NCI-H2196 (cell line): ENCODE data around the gene GEMIN2.
"Not testable (repeated sequence)": the region's sequence is repeated elsewhere in the genome, so short reads cannot be mapped to it uniquely, and the experiment has no call there.

Experiments
- DNase-seq: peaks from one replicate; lab custom pipeline; 2025; ENCODE audit not compliant: unreplicated experiment; lab: John Stamatoyannopoulos, UW

The GEMIN2 gene

DNA sequence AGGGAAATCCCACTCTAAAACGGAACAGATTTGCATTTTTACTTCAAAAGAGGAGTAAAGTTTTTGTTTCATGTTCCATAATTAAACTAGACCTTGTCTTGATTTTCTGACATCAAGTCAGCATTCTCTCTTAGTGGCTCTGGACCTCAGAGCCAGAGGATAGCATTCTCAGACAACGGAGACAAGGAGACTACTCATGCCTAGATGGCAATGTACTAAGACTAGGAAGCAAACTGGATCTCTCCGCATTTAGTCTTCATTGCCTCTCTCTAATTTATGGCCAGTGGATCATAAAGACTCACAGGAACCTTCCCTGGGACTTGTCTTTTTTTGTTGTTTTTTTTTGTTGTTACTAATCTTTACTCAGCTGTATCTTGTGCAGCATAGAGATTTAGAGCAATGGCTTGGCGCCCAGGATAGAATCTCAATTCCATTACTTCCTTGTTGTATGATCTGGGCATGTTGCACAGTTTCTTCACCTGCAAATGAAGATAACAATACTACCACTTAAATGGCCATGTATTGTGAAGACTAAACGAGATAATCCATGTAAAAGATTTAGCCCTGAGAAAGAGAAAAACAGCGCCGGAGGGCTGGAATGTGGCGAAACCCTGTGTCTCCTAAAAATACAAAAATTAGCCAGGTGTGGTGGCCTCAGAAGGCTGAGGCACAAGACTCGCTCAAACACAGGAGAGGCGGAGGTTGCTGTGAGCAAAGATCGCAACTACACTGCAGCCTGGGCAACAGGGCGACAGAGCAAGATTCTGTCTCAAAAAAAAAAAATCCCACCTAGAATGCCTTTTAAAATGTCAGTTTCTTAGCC is 4.0 kb upstream of the GEMIN2 start:
- no peak for DNase-seq

GRCh38 chr14:39113685-39114072 is 444 bp upstream of the GEMIN2 start:
- no peak for DNase-seq

DNA sequence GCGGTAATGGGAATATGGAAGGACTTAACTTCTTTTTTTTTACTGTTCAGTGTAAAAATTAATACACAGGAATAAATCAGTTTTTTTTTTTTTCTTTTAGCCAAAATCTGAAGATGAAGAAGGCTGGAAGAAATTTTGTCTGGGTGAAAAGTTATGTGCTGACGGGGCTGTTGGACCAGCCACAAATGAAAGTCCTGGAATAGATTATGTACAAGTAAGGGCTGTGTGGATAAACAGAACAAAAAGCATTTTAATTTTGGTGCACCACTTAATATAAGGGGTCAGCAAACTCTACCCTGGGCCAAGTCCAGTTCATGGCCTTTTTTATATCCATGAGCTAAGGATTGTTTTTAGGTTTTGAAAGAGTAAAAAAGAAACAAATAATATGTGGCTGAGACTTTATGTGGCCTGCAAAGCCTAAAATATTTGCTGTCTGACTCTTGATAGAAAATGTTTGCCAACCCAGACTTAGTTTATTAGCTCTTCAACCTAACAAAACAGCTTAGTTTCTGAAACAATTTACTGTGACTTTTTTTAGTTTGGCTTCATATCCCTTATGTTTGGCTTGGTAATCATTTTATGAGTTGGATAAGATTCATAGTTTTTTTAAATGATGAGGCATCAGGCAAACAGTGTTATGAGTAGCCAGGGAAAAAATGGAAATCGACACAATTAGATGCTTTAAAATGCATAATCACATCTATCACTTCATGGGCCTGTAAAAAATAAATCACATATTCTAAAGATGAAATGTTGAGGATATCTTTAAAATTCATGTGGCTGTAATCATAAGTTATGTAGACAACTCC is 8.4 kb downstream of the GEMIN2 start:
- DNase-seq: no peak

GRCh38 chr14:39137835-39138234 is 23.7 kb downstream of the GEMIN2 start:
- not testable (repeated sequence) for DNase-seq

GRCh38 chr14:39138440-39138839 is 24.3 kb downstream of the GEMIN2 start:
- DNase-seq: no peak

DNA sequence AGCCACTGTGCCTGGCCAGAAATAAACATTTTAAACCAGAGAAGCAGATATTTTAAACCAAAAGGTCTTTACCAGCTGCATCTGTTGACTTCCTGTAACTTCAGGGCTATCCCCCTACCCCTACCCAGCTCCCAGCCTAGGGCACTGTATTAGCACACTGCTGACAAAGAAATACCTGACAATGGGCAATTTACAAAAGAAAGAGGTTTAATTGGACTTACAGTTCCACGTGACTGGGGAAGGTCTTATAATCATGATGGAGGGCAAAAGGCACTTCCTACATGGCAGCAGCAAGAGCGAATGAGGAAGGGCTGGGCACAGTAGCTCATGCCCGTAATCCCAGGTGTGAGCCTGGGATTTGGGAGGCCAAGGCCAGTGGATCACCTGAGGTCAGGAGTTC is 26.0 kb downstream of the GEMIN2 start:
- no peak for DNase-seq

DNA sequence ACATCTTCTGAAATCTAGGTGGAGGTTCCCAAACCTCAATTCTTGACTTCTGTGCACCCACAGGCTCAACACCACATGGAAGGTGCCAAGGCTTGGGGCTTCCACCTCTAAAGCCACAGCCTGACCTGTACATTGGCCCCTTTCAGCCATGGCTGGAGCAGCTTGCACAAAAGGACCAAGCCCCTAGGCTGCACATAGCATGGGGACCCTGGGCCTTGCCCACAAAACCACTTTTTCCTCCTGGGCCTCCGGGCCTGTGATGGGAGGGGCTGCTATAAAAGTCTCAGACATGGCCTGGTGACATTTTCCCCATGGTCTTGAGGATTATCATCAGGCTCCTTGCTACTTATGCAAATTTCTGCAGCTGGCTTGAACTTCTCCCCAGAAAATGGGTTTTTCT is 27.5 kb downstream of the GEMIN2 start:
- not testable (repeated sequence) for DNase-seq

DNA sequence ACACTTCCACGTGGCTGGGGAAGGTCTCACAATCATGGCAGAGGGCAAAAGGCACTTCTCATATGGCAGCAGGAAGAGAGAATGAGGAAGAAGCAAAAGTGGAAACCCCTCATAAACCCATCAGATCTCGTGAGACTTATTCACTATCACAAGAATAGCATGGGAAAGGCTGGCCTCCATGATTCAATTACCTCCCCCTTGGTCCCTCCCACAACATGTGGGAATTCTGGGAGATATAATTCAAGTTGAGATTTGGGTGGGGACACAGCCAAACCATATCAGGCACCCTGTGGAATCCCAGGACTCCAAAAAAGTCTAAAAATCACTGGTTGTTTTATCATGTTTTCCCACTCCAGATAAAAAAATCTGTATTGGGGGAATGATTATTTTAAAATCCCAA is 29.1 kb downstream of the GEMIN2 start:
- DNase-seq: not testable (repeated sequence)

DNA sequence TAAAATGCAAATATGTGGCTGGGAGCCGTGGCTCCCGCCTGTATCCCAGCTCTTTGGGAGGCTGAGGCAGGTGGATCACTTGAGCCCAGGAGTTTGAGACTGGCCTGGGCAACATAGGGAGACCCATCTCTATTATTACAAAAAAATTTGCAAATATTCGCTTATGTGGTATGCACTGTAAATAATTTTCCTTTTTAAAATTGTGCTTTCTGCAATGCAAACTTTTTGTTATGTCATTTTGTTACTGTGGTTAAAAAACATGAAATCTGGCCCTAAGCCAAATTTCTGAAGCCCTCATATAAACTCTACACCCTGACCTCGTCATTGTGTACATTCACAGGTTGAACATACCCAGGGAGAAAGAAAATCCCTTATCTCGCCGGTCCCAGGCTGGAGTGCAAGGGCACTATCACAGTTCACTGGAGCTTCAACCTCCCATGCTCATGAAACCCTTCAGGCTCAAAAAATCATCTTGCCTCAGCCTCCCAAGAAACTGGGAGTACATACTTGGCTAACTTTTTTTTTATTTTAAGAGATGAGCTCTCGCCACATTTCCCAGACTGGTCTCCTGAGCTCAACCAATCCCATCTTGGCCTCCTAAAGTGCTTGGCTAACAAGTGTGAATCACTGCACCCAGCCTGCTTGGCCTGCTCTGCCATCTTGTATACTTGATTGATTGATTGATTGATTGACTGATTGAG is 31.3 kb downstream of the GEMIN2 start:
- DNase-seq: no peak

DNA sequence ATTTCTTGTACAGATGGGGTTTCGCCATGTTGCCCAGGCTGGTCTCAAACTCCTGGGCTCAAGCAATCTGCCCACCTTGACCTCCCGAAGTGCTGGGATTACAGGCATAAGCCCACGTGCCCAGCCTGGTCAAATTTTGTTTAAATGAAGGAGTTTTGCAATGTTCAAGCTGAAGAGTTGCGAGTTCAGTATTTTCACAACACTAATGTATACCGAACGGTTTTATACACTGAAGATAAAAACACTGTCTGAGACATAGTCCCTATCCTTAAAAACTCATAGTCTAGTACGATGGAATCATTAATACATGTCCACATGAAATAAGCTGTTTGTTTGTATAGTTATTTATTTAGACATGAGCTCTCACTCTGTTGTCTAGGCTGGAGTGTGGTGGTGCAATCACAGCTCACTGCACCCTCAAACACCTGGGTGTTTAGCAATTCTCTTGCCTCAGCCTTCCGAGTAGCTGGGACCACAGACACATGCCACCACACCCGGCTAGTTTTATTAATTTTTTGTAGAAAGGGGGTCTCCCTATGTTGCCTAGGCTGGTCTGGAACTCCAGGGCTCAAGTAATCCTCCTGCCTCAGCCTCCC is 40.6 kb downstream of the GEMIN2 start:
- DNase-seq: no peak

GRCh38 chr14:39157491-39157890 is 43.4 kb downstream of the GEMIN2 start:
- no peak for DNase-seq

DNA sequence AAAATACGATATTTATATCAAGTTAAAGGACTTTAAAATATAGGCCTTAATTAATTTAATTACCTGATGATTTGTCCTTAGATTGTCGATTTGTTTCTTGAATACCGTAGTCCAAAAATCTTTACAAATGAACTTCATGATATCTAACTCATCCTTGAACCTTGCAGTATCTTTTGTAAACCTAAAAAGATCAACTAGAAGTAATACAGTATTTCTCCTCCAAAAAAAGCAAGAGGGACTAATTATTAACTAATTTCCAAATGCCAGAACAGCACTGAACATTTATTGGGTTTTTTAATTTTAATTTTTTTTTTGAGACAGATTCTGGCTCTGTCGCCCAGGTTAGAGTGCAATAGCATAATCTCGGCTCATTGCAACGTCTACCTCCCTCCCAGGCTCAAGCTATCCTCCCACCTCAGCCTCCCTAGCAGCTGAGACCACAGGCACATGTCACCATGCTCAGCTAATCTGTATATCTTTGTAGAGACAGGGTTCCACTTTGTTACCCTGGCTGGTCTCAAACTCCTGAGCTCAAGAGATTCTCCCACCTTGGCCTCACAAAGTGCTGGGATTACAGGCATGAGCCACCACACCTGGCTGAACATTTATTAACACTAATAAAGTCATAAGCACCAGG is 44.2 kb downstream of the GEMIN2 start:
- DNase-seq: no peak

DNA sequence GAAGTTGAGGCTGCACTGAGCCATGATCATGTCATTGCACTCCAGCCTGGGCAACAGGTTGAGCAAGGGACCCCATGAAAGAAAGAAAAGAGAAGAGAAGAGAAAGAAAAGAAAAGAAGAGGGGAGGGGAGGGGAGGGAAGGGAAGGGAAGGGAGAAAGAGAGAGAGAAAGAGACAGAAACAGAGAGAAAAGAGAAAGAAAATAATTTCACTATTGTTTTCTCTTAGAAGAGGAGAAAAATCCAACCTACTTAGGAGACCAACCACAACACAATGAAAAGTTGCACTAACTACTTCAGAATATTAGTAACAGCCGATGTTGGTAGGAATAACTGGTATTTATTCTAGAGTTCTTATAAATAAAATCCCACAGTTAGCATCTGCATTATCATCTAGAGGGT is 46.4 kb downstream of the GEMIN2 start:
- DNase-seq: no peak

DNA sequence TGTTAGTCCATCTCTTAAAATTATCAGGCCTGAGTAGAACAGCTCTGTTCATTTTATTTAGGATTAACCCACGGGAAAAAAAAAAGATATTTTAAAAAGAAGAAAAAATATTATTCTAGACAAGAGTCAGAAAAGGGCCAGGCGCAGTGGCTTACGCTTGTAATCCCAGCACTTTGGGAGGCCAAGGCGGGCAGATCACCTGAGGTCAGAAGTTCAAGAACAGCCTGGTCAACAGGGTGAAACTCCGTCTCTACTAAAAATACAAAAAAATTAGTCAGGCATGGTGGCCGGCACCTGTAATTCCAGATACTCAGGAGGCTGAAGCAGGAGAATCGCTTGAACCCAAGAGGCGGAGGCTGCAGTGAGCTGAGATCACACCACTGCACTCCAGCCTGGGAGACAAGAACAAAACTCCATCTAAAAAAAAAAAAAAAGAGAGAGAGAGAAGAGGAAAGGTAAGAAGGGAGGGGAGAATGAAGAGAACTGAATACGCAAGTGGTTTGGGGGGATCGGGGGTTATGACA is 53.7 kb downstream of the GEMIN2 start:
- not testable (repeated sequence) for DNase-seq

DNA sequence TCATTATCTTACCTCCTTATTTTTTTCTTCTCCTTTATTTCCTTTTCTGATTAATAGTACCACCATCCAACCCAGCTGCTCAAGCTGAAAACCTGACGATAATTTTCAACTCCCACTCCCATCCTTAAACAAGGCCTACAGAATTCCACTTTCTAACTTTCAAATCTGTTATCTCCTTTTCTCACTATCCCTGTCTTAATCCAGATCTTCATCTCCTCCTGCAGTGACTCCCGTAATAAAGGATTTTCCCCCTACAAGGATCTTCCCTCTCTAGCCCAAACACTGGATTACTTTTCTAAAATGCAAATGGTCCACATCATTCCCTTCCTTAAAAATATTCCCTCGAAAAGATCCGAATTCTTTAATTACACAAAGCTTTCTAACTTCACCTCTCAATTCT is 54.5 kb downstream of the GEMIN2 start:
- DNase-seq: no peak

DNA sequence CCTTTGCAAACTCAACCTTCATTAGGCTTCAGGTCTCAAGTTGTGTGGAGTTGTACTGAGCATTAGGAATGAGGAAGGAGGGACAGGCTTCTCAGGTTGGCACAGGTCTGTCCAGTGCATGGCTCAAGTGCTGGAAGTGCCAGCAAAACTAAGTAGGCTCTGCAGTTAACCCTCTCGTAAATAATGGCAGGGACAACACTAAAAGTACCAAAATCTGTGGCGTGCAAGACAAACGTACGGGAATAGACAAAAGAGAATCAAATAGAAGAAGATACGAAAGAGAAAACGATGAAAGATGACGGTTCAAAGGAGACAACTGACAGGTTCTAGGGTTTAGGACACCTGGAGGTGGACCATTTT is 55.4 kb downstream of the GEMIN2 start:
- DNase-seq: no peak

- no peak for DNase-seq
Measured at GRCh38 chr14:39173198-39173597, 59.1 kb downstream of the GEMIN2 start.

DNA sequence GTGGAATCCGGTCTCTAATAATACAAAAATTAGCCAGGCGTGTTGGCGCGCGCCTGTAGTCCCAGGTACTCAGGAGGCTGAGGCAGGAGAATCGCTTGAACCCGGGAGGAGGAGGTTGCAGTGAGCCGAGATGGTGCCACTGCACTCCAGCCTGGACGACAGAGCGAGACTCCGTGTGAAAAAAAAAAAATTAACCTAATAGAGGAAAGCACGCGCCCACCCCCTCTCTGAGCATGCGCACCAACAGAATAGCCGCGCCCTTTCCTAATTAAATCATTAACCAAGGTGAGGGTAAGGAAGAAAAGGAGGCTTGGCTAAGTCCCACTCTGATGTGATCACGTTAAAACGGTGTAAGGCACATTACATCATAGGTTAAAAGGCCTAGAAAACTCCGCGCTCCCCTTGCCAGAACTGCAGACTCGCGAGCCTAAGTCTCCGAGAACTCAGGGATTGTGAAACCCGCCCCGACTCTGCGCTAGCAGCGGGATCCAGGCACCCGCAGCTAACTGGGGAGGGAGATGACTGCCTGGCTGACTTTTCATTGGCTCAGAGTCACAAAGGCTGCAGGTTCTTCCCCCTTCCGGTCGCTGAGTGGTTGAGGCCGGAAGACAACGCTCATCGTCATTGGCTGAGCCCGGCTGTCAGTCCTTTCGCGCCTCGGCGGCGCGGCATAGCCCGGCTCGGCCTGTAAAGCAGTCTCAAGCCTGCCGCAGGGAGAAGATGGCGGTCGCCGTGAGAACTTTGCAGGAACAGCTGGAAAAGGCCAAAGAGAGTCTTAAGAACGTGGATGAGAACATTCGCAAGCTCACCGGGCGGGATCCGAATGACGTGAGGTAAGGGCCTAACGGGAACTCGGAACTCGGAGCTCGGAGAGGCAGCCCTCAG is 60.7 kb downstream of the GEMIN2 start, which contains the start of gene PNN:
Gene PNN, plus strand, starts transcription at position 695 of the 885 bp plus-strand sequence. Its CDS starts 26 bp downstream, at position 721.
- peak; percentile 99 for DNase-seq

DNA sequence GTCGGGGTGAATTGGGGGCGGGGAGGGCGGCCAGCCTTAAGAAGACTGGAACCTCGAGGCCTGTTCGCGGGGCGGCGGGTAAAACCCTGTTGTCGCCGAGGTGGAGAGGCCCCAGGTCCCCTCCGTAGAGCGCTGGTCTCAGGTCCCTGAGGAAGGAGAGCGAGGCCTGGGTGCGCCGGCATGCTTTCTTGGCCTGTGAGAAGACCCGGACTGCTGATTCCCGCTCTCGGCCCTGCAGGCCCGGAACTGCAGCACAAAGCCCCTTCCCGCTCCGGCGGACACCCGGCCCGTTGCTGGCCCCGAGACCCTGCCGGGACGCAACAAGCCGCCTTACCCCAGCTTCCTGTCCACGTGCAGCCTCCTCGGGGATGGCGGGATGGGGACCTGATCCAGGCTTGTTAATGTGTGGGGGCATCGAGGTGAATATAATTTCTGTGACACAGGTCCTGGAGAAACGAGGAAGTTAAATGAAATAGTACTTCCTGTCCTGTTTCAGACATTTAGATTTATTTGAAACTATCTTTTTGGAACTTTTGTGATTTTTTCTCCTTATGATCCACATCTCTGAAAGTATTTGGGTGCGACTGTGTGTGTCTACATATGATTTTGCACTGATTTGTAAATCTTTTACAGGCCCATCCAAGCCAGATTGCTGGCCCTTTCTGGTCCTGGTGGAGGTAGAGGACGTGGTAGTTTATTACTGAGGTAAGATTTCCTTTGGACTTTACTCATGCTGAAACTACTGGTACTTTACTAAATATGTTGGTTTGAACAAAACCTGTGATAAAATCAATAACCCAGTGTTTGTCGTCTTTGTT is 61.5 kb downstream of the GEMIN2 start:
- DNase-seq: no peak
